GM21737 (cell line): Measurements from ENCODE around the gene PIK3CB.
"Not testable (repeated sequence)": the region's sequence is repeated elsewhere in the genome, so short reads cannot be mapped to it uniquely, and the experiment has no call there.

Experiments used
- ATAC-seq: cut with Tn5 transposase; IDR thresholded peaks from one replicate; pipeline ENCODE4 v1.9.1; 2021; ENCODE audit warnings: mild to moderate bottlenecking, moderate library complexity; ENCODE audit not compliant: unreplicated experiment

The PIK3CB gene

DNA sequence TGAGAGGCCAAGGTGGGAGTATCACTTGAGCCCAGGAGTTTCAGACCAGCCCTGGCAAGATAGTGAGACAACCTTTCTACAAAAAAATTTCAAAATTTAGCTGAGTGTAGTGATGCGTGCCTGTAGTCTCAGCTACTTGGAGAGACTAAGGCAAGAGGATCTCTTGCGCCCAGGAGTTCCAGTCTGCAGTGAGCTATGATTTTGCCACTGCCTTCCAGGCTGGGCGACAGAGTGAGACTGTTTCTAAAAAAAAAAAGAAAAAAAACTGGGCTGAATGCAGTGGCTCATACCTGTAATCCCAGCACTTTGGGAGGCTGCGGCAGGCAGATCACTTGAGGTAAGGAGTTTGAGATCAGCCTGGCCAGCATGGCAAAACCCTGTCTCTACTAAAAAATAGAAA is 14.0 kb upstream of the PIK3CB start:
- no peak for ATAC-seq

GRCh38 chr3:138846824-138847223 is 12.1 kb upstream of the PIK3CB start:
- ATAC-seq: not testable (repeated sequence)

GRCh38 chr3:138846262-138846791 is 11.6 kb upstream of the PIK3CB start:
- ATAC-seq: no peak

DNA sequence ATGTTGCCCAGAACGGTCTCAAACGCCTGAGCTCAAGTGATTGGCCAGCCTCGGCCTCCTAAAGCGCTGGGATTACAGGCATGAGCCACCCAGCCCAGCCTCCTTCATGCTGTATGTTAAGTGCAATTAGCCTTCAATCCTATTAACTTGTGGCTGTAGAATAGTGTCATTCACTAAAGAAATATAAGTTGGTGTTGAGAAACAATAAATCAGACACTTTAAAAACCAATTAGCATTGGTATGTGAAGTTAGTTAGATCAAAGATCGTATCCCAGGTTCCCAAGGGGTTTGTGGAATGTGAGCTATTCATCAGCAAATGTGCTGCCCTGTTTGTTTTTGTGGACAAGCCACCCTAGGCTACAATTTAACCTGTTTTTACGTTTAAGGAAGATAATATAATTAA is 11.0 kb upstream of the PIK3CB start:
- ATAC-seq: no peak

GRCh38 chr3:138845181-138845601 is 10.5 kb upstream of the PIK3CB start:
- ATAC-seq: no peak

DNA sequence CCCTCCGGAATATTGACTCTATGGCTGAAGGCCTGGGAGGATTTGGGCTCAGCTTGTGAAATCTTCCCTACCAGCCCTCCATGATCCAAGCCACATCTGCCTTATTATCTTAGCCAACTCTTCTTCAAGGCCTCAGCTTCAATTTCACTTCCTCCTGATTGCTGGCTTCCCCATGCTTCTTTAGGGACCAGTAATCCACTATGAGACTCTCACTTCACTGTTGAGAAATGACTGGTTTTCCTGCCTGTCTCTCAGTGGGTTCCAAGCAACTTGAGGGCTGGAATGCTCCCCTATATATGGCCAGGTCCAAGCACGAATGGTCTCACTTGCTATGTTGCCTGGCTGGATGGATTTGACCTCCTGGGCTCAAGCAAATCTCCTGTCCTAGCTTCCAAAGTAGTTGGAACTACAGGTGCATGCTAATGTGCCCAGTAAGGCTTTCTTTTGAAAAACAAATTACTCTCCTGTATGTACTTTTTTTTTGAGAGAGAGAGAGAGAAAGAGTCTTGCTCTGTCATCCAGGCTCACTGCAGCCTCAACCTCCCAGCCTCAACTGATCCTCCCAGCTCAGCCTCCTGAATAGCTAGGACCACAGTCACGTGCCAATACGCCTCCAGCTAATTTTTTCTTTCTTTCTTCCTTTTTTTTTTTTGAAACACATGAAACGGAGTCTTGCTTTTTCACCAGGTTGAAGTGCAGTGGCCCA is 7.9 kb upstream of the PIK3CB start:
- no peak for ATAC-seq

DNA sequence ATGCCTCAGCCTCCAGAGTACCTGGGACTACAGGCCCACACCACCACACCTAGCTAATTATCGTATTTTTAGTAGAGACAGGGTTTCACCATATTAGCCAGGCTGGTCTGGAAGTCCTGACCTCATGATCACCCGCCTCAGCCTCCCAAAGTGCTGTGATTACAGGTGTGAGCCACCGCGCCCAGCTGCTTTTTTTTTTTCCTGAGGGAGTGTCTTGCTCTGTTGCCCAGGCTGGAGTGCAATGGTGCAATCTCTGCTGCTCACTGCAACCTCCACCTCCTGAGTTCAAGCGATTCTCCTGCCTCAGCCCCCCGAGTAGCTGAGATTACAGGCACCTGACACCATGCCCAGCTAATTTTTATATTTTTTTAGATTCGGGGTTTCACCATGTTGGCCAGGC is 3.7 kb upstream of the PIK3CB start:
- not testable (repeated sequence) for ATAC-seq

DNA sequence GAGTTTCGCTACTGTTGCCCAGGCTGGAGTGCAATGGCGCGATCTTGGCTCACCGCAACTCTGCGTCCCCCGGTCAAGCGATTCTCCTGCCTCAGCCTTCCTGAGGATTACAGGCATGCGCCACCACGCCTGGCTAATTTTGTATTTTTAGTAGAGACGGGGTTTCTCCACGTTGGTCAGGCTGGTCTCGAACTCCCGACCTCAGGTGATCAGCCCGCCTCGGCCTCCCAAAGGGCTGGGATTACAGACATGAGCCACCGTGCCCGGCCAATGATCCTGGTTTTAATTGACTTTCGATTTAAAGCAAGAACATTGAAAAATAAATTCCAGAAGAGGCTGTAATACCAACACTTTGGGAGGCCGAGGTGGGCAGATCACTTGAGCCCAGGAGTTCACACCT is 1.1 kb upstream of the PIK3CB start:
- not testable (repeated sequence) for ATAC-seq

DNA sequence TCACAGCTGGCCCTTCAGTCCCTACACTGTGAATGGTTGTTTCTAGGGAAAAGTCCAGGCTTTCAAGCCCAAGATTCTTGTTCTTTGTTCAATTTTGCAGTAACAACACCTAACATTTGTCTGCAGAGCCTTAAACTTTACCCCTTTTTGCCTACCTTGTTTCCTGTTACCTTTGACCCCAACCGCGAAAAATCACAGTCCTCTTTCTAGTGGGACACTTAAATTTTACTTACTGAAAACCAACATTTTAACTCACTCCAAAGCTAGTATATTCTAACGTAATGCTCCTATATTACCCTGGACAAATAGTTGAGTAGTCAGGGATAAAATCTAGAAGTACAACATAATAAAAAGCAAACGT is 649 bp upstream of the PIK3CB start:
- no peak for ATAC-seq

GRCh38 chr3:138833899-138834595 is 681 bp downstream of the PIK3CB start:
- peak; percentile 50 for ATAC-seq

GRCh38 chr3:138832473-138833057 is 2.2 kb downstream of the PIK3CB start:
- not testable (repeated sequence) for ATAC-seq

- ATAC-seq: no peak
These were observed 4.7 kb downstream of the PIK3CB start for GRCh38 chr3:138829886-138830510.

- ATAC-seq: no peak
These were observed 5.6 kb downstream of the PIK3CB start for GRCh38 chr3:138829097-138829496.

GRCh38 chr3:138827222-138827621 is 7.5 kb downstream of the PIK3CB start:
- ATAC-seq: no peak

- ATAC-seq: no peak
These were observed 9.4 kb downstream of the PIK3CB start for GRCh38 chr3:138825336-138825735.

GRCh38 chr3:138824114-138824506 is 10.6 kb downstream of the PIK3CB start:
- no peak for ATAC-seq

GRCh38 chr3:138820379-138820778 is 14.3 kb downstream of the PIK3CB start:
- ATAC-seq: not testable (repeated sequence)

DNA sequence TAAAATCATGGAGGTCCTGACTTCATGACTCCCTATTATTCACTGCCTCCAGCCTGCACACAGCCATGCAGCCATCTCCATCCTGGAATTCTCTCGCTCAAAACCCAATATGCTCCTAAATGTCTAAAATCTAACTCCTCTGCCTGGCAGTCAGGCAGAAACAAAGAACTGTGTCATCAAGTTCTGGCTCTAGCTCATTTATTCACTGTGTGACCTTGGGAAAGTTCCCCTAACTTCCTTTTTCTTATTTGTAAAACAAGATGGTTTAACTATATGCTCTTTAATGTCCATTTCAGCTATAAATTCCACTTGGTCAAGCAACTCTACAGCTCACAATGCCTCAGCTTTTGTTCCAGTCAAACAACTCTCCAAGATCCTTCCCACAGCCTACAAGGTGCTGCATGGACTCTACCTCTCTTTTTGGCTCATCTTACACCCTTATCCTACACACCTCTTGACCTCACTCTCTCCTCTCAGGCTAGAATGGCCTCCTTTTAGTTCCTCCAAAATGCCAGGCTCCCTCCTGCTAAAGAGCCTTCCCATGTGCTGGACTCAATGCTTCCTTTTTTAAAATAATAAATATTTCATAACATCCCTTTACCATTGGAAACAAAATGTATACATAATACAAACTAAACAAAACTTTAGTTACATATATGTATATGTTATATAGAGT is 16.4 kb downstream of the PIK3CB start:
- no peak for ATAC-seq

- no peak for ATAC-seq
These were observed 17.0 kb downstream of the PIK3CB start for GRCh38 chr3:138817695-138818094.

DNA sequence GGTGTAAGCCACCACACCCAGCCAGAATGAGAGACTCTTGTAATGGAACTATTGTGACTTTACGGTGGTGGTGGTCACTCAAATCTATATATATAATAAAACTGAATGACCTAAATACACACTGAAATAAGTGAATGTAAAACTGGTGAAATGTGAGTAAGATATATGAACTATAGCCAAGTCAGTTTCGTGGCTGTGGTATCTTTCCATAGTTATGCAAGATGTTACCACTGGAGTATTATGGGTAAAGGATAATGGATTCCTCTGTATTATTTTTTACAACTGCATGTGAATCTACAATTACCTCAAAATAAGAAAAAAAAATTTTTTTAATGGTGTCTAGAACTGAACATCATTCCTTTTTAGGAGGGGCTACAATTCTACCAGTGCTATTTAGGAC is 21.9 kb downstream of the PIK3CB start:
- ATAC-seq: no peak
